Fibroblast of the aortic adventitia (primary cell): ENCODE data around the gene SPATA46. TPM values are rescaled to one million over a fixed set of nuclear protein-coding genes. Genes with fewer than 3 reads are reported as not detected.
A peak's percentile ranks its signal among the peaks of the same experiment; 100 is the strongest.

Source experiments
- DNase-seq: peaks from one replicate; pipeline ENCODE4 v3.0.0-alpha.2; 2010; ENCODE audit warnings: low read depth
- H3K4me3 ChIP-seq: 2 replicates; pipeline ENCODE4 v1.5.1; 2011; ENCODE audit warnings: low read depth, mild to moderate bottlenecking, control low read depth, low read length, moderate library complexity
- CTCF ChIP-seq: IDR thresholded peaks from 2 replicates; pipeline ENCODE4 v1.5.1; 2011; ENCODE audit warnings: mild to moderate bottlenecking, low read length, control low read depth, inconsistent platforms; ENCODE audit not compliant: insufficient read depth
- total RNA-seq: library from RNA; depleted of rRNA; stranded (reverse); fragments of >200 nt; gene quantifications from 2 replicates; pipeline ENCODE4 v1.2.3, GENCODE V29; 2012; ENCODE audit warnings: low replicate concordance

The SPATA46 gene
- total RNA-seq, 1 donor = not detected

- no peak for TF ChIP-seq CTCF
- H3K4me3 ChIP-seq = no peak overlapping the region
- no peak for DNase-seq
Measured at GRCh38 chr1:162369571-162369970, 7.1 kb downstream of the SPATA46 start.

GRCh38 chr1:162368451-162368850, 8.2 kb downstream of the SPATA46 start:
- H3K4me3 ChIP-seq = no peak overlapping the region

GRCh38 chr1:162367772-162368171, 8.9 kb downstream of the SPATA46 start:
- no peak for DNase-seq
- no peak for TF ChIP-seq CTCF
- H3K4me3 ChIP-seq = no peak overlapping the region

More at GRCh38 chr1:162368451-162368850, 8.2 kb downstream of the SPATA46 start:
- DNase-seq = no peak
- TF ChIP-seq CTCF = no peak

GRCh38 chr1:162367073-162367472, 9.6 kb downstream of the SPATA46 start:
- TF ChIP-seq CTCF = no peak
- DNase-seq = no peak
- H3K4me3 ChIP-seq = peak overlapping the region; percentile 61

- DNase-seq = no peak
- H3K4me3 ChIP-seq = peak overlapping the region; percentile 61
- no peak for TF ChIP-seq CTCF
Measured at GRCh38 chr1:162366671-162367070, 10.0 kb downstream of the SPATA46 start.

GRCh38 chr1:162366149-162366548, 10.5 kb downstream of the SPATA46 start:
- no peak for DNase-seq
- no peak for TF ChIP-seq CTCF
- H3K4me3 ChIP-seq = no peak overlapping the region

GRCh38 chr1:162365284-162366020, 11.2 kb downstream of the SPATA46 start:
- TF ChIP-seq CTCF = no peak
- DNase-seq = no peak
- no peak overlapping the region for H3K4me3 ChIP-seq
